Breast epithelium (tissue), 3 donors: Measurements from ENCODE around the gene BAIAP2L2.

ENCODE experiments used
- CTCF ChIP-seq, 3 donors: fragments of 450-650 bp; IDR thresholded peaks; one replicate each; pipeline ENCODE4 v1.5.1; 2016 to 2017; ENCODE audit warnings: antibody characterized with exemption in 3 of 3, mild to moderate bottlenecking in 3 of 3, moderate library complexity in 3 of 3
- POLR2A ChIP-seq: fragments of 450-650 bp; IDR thresholded peaks from one replicate; pipeline ENCODE4 v1.6.1; 2016; ENCODE audit warnings: antibody characterized with exemption, mild to moderate bottlenecking, moderate library complexity
- POLR2AphosphoS5 ChIP-seq, 3 donors: sonication (generic); formaldehyde crosslinking; IDR thresholded peaks; one replicate each; pipeline ENCODE4 v1.6.1; 2017; ENCODE audit warnings: antibody characterized with exemption in 3 of 3

- TF ChIP-seq POLR2A (no peak), POLR2AphosphoS5 (IDR thresholded peaks at IDR 0.05) (no peak), CTCF (IDR thresholded peaks at IDR 0.05) (no peak)
These were observed 1.9 kb upstream of the BAIAP2L2 start for GRCh38 chr22:38112381-38112780.
